ENCODE results near the gene ZNF771. TPM values are rescaled to one million over a fixed set of nuclear protein-coding genes. Genes with fewer than 3 reads are reported as not detected.
A peak's percentile ranks its signal among the peaks of the same experiment; 100 is the strongest.

Gene ZNF771
- polyA plus RNA-seq, 4 donors = 4.6 to 10.0 (median 5.2) TPM

DNA sequence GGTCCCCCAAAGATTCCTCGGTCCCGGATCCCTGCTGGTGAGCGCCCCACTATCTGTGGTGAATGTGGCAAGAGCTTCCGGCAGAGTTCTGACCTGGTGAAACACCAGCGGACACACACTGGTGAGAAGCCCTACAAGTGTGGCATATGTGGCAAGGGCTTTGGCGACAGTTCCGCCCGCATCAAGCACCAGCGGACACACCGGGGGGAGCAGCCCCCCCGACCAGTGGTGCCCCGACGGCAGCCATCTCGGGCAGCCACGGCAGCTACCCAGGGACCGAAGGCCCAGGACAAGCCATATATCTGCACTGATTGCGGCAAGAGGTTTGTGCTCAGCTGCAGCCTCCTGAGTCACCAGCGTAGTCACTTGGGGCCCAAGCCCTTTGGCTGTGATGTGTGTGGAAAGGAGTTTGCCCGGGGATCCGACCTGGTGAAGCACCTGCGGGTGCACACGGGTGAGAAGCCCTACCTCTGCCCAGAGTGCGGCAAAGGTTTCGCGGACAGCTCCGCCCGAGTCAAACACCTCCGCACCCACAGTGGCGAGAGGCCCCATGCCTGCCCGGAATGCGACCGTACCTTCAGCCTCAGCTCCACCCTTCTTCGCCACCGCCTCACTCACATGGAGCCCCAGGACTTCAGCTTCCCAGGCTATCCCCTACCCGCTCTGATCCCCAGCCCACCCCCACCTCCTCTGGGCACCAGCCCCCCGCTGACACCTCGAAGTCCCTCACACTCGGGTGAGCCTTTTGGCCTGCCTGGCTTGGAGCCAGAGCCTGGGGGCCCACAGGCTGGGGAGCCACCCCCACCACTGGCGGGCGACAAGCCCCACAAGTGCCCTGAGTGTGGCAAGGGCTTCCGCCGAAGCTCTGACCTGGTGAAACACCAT, 9.4 kb upstream of the ZNF771 start:
- DNase-seq (ENCODE audit: low read depth in 4 of 4, low spot score in 3 of 4) = no peak

GRCh38 chr16:30398661-30399434, 8.6 kb upstream of the ZNF771 start:
- no peak for DNase-seq (ENCODE audit: low read depth in 4 of 4, low spot score in 3 of 4)

DNA sequence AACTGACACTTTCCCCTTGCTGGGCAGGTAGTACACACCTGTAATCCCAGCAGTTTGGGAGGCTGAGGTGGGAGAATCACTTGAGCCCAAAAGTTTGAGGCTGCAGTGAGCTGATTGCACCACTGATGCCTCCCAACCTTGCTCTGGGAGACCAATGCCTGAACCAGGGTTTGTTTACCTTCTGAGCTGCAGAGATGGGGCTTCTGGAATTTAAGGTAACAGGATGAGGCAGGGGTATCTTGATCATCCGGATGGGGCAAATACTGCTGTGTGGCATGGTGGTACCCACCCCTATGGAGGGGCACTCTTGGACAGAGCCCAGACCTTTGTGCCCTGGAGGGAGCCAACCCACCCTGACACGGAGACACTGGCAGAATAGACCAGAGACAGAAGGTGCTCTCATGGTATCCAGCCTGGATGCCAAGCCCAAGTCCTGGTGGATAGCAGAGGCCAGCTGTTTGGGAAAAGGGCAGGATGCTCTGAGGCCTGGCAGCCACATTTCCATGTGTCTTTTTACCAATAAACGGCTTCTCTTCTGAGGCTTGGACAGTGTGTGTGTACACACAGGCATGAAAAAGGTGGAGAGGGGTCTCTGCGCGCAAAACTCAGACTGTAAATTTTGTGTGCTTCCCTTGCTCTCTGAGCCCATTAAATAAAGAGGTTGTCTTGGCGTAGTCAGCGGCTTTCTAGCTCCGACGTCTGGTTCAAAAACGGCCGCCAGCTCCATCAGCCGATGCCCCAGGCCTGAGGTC, 7.8 kb upstream of the ZNF771 start:
- DNase-seq (ENCODE audit: low read depth in 4 of 4, low spot score in 3 of 4) = no peak

DNA sequence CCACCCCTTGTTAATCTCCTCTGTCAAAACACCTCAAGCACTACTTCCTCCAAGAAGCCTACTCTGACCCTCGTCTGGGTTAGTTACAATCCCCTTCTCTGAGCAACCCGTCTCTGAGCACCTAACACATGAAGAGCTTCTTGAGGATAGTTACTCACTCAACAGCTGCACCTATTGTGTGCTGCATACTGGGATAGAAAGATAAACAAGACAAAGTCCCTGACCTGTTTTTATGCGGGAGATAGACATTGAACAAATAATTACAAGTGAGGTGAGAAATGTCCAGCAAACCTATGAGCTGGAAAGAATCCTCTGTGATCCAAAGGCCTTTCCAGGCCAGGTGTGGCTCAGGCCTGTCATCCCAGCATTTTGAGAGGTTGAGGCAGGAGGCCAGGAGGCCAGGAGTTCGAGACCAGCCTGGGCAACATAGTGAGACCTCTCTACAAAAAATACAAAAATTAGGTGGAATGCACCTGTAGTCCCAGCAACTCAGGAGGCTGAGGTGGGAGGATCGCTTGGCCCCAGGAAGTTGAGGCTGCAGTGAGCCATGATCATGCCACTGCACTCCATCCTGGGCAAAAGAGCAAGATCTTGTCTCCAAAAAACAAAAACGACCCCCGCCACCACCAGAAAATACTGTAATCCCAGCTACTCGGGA, 5.5 kb upstream of the ZNF771 start:
- DNase-seq (ENCODE audit: low read depth in 4 of 4, low spot score in 3 of 4) = no peak

- no peak for DNase-seq (ENCODE audit: low read depth in 4 of 4, low spot score in 3 of 4)
Observed at GRCh38 chr16:30406795-30407101, 658 bp upstream of the ZNF771 start.

DNA sequence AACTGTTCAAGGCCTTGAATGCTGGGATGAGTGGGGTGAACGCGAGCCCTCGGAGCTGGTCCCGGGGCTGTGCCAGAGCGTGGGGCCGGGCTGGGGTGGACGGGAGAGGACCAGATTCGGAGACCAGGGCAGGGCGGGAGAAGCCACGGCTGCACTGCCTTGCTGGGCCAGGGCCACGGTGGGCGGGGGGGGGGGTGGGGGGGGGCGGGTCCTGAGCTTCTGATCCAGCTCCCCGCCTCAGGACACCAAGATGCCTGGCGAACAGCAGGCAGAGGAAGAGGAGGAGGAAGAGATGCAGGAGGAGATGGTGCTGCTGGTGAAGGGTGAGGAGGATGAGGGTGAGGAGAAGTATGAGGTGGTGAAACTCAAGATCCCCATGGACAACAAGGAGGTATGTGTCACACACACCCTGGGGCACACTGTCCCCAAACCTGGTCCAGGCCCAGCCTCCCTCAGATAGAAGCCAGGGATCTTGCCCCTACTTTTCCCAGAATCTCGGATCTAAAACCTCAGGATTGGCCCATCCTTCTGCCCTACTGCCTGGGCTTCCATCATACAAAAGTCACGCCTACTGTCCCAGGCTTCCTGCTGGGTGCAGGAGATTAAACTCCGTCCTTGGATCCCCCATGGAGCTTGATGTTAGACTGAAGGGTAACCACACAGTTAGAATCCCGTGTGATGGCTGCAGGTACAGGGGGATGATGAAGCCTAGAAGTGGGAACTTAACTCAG, 563 bp downstream of the ZNF771 start:
- DNase-seq (ENCODE audit: low read depth in 4 of 4, low spot score in 3 of 4) = no peak

DNA sequence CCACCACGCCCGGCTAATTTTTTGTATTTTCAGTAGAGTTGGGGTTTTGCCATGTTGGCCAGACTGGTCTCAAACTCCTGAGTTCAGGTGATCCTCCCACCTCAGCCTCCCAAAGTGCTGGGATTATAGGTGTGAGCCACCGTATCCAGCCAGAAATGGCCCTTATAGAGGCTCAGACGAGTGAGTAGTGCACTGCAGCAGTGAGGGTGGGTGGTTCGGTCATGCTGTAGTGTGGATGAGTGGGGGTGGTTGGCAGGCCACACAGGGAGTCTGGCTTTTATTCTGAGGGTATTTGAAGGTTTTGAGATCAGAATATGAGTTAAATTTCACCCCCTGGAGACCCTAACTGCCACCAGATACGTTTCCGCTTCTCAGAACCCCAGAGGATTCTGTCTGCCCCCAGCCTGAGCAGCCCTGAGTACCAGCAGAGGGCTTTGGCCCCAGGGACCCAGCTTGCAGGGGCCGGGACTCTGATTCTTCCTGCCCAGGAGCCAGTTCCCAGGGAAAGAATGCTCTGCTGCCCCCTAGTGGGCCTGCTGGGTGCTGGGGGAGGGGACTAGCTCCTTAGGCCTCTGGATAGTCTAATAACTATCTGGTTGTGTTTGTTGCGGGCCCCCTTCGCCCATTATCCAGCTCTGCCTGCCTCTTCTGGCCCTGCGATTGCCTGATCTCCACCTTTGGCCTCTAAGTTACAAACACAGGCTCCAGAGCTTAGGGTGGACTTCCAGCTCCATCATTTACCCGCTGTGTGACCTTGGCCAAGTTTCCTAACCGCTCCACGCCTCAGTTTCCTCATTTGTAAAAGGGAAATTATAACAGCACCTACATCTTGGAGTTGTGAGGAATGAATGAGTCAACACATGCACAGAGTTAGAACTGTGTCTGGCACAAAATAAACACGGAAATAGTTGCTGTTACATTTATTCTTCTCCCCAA, 2.0 kb downstream of the ZNF771 start:
- DNase-seq (ENCODE audit: low read depth in 4 of 4, low spot score in 3 of 4) = peak in 2 of 4 donors; percentile 82 to 84

DNA sequence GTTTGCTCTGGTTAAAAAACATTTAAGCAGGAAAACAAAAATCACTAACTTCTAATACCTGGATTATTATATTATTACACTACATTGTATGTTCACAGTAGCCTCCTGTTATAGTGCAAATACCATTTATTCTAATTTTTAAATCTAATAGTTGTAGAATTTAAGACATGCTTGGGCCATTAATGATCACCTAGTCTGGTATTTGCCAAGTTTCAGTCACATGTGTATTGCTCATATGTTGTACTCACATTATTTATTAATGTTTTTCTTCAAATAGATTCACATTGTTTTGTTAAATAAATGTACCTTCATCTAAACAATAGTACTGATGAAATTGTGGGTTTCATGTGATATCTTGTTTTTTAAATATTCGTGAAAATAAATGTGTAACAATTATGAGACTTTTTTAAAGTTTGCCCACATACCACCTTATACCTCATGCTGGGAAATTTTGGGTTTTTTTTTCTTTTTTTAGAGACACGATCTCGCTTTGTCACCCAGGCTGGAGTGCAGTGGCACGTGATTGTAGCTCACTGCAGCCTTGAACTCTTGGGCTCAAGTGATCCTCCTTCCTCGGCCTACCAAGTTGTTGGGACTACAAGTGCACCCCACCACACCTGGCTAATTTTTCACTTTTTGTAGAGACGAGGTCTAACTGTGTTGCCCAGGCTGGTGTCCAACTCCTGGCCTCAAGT, 5.9 kb downstream of the ZNF771 start:
- no peak for DNase-seq (ENCODE audit: low read depth in 4 of 4, low spot score in 3 of 4)

DNA sequence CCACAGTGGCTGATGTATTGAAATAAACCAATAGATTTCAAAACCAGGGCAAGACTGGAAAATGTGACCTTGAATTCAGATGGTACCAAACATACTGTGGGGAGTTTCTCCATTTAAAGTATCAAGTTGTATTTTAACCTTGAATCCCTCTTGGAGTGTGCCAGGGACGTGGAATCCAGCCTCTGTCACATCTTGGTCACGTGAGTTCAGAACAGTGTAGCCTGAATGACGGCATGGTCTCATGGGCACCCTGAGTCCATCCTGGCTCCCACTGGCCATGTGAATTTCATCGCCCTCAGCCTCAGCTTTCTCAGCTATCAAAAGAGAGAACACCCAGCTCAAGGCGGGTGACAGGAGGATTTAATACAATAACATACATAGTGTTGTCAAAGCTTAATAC, 6.8 kb downstream of the ZNF771 start:
- no peak for DNase-seq (ENCODE audit: low read depth in 4 of 4, low spot score in 3 of 4)

- no peak for DNase-seq (ENCODE audit: low read depth in 4 of 4, low spot score in 3 of 4)
Observed at GRCh38 chr16:30416047-30416603, 8.7 kb downstream of the ZNF771 start.

DNA sequence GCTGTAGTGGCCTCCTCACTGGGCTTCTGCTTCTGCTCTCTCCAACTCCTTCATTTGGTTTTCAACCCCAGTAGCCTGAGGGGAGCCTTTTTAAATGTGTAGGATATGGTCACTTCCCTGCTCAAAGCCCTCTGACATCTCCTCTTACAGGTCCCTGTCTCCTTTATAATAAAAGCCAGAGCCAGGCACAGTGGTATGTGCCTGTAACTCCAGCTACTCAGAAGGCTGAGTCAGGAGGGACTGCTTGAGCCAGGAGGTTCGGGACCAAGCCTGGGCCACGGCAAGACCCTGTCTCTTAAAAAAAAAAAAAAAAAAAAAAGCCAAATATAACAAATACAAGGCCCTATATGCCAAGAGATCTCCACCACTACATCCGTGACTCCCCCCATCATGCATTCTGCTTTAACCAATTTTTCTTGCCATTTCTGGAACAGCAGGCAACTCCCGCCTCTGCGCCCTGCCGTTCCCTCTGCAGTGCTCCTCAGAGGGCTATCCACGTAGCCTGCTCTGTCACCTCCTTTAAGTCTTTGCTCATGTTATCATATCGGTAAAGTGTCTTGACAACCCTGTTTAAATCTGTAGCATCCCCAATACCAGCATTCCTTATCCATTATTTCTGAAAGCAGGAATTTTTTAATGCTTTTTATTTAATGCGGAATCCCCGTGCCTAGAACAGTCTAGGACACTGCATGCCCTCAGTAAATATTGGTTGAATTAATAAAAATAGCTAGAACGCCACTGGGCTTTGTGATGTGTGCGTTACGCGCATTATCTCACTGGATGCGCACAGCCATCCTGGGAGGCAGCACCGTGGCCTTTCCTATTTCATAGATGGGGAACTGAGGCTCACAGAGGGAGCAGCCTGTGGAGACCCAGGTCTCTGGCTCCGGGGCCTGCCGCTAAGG, 9.5 kb downstream of the ZNF771 start:
- no peak for DNase-seq (ENCODE audit: low read depth in 4 of 4, low spot score in 3 of 4)

DNA sequence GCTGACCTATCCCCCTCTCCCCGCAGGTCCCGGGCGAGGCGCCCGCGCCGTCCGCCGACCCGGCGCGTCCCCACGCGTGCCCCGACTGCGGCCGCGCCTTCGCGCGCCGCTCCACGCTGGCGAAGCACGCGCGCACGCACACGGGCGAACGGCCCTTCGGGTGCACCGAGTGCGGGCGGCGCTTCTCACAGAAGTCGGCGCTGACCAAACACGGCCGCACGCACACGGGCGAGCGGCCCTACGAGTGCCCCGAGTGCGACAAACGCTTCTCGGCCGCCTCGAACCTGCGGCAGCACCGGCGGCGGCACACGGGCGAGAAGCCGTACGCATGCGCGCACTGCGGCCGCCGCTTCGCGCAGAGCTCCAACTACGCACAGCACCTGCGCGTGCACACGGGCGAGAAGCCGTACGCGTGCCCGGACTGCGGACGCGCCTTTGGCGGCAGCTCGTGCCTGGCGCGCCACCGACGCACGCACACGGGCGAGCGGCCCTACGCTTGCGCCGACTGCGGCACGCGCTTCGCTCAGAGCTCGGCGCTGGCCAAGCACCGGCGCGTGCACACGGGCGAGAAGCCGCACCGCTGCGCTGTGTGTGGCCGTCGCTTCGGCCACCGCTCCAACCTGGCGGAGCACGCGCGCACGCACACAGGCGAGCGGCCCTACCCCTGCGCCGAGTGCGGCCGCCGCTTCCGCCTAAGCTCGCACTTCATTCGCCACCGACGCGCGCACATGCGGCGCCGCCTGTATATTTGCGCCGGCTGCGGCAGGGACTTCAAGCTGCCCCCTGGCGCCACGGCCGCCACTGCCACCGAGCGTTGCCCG, 10.3 kb downstream of the ZNF771 start:
- DNase-seq (ENCODE audit: low read depth in 4 of 4, low spot score in 3 of 4) = peak in 3 of 4 donors; percentile 79 to 86 (median 83)

GRCh38 chr16:30418350-30419181, 11.2 kb downstream of the ZNF771 start:
- DNase-seq (ENCODE audit: low read depth in 4 of 4, low spot score in 3 of 4) = no peak

DNA sequence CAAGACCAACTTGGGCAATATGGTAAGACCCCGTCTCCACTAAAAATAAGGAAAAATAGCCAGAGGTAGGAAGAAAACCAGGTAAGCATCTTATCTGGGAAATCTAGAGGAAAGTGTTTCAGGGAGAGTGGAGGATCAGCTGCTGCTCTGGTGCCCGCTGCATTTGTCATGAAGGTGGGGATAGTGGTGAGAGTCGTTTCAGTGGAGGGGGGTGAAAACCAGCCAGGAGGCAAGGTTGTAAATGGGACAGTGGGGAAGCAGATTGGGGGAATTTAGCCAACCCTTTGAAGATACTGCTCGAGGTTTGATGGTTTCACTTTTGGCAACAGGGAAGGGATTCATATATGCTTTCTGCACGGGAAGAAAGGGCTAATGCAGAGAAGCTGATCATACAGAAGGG, 13.6 kb downstream of the ZNF771 start:
- no peak for DNase-seq (ENCODE audit: low read depth in 4 of 4, low spot score in 3 of 4)

GRCh38 chr16:30428055-30428454, 20.6 kb downstream of the ZNF771 start:
- DNase-seq (ENCODE audit: low read depth in 4 of 4, low spot score in 3 of 4) = no peak

- DNase-seq (ENCODE audit: low read depth in 4 of 4, low spot score in 3 of 4) = no peak
Observed at GRCh38 chr16:30429418-30429677, 21.9 kb downstream of the ZNF771 start.

All from left renal pelvis (tissue), 4 donors.